NCI-H446 (cell line): ENCODE data around the gene PLEKHG4B.
"Not testable (repeated sequence)": the region's sequence is repeated elsewhere in the genome, so short reads cannot be mapped to it uniquely, and the experiment has no call there.

Source experiments
- DNase-seq, 2 experiments: peaks; one replicate each; lab custom pipeline; 2025; lab: John Stamatoyannopoulos, UW

PLEKHG4B gene

GRCh38 chr5:199950-200645, 108.1 kb downstream of the PLEKHG4B start:
- DNase-seq = no peak

- DNase-seq = no peak
Measured at GRCh38 chr5:200985-201384, 109.0 kb downstream of the PLEKHG4B start.

GRCh38 chr5:201672-202071, 109.7 kb downstream of the PLEKHG4B start:
- DNase-seq = no peak

GRCh38 chr5:203246-203930, 111.4 kb downstream of the PLEKHG4B start:
- DNase-seq = no peak

- no peak for DNase-seq
Measured at GRCh38 chr5:204001-204400, 112.0 kb downstream of the PLEKHG4B start.

DNA sequence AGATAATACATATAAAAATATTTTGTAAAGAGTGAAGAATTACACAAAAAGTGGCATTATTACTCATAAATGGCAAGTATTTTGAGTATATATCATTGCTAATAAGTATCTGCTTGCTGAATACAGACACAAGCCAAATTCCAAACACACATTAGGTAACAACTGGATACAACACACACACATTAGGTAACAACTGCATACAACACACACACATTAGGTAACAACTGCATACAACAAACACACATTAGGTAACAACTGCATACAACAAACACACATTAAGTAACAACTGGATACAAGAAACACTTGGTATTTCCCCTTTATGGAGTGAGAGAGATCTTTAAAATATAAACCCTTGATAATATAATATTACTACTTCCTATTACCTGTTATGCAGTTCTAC, 112.5 kb downstream of the PLEKHG4B start:
- no peak for DNase-seq

- DNase-seq = no peak
Measured at GRCh38 chr5:204966-205670, 113.2 kb downstream of the PLEKHG4B start.

GRCh38 chr5:206406-206805, 114.4 kb downstream of the PLEKHG4B start:
- no peak for DNase-seq

DNA sequence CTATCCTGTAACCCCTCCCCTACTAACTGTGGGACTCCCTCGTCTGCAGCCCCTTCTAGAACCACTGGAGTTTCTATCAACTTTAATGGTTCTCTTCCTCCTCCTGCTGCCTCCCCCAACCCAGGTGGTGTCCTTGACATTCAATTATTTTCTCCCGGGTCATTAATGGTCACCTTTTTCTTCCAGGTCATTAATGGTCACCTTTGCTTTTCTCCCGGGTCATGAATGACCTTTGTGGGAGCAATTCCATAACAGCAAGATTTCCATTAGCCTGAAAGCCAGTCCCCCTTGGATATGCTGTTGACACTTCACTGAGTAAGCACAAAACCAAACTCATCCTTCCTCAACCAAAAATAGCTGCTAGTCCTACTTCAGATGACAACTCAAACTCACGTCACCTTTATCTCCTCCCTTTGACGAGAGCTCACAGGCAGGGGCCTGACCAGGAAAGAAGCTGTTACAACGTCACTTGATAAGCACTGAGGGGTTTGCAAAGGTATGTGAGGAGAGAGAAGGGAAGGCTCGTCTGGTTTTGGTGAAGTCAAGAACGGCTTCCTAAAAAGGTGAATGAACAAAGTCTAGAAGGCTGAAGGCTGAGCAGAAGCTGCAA, 115.1 kb downstream of the PLEKHG4B start:
- no peak for DNase-seq

DNA sequence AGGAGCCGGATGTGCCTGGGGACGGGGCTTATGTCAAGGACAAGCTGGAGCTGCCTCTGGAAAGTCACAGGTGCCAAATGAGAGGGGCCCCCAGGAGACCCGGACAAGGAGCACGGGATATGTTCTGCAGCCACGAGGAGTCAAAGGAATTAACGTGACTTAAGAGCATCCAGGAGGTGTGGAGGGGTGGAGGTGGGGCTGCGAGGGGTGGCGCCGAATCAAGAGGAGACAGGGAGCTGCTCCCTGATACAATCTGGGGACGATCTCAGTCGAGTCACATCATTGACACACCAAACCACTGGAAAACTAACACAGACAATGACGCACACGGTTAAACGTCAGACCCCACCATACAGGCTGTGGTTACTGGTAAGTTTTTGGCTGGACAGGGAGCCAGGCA, 115.6 kb downstream of the PLEKHG4B start:
- no peak for DNase-seq

DNA sequence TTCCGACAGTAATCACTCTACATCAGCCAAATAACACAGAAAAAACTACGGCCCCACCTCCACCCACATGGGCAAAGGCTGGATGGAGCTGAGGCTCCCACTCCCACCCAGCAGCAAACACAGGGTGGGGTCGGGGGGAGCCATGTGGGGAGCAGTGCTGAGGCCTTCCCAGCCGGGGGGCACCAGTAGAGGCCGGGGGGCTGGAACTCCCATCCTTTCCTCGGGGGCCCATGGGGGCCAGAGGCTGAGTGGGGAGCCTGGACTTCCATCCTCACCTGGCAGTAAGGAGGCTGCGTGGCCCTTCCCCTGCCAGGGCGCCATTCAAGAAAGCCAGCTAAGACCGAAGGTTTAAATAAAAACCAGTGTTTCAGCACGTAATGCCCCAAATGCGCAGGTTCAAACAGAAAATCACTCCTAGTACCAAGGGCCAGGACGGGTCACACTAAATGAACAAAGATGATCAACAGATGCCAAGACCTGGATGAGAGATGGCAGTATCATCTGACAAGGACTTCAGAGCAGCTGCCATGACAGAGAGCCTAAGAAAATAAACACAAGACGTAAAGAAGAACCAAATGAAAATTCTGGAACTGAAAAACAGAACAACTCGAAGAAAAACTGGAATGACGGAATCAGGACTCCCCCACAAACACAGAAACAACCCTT, 116.6 kb downstream of the PLEKHG4B start:
- DNase-seq = no peak

GRCh38 chr5:213803-214395, 121.9 kb downstream of the PLEKHG4B start:
- DNase-seq = no peak

GRCh38 chr5:215256-215655, 123.3 kb downstream of the PLEKHG4B start:
- DNase-seq = not testable (repeated sequence)

DNA sequence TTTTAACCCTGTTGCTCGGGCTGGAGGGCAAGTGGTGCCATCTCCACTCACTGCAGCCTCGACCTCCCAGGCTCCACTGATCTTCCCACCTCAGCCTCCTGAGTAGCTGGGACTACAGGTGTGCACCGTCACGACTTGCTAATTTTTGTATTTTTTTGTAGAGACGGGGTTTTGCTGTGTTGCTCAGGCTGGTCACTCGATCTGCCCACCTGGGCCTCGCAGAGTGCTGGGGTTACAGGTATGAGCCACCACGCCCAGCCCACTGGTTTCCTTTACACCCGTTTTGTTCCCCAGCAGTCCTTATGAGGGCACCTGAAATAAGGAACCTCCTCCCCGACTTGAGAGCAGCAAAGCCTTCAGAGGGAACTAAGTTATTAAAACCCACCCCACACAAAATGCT, 124.1 kb downstream of the PLEKHG4B start:
- DNase-seq = not testable (repeated sequence)

DNA sequence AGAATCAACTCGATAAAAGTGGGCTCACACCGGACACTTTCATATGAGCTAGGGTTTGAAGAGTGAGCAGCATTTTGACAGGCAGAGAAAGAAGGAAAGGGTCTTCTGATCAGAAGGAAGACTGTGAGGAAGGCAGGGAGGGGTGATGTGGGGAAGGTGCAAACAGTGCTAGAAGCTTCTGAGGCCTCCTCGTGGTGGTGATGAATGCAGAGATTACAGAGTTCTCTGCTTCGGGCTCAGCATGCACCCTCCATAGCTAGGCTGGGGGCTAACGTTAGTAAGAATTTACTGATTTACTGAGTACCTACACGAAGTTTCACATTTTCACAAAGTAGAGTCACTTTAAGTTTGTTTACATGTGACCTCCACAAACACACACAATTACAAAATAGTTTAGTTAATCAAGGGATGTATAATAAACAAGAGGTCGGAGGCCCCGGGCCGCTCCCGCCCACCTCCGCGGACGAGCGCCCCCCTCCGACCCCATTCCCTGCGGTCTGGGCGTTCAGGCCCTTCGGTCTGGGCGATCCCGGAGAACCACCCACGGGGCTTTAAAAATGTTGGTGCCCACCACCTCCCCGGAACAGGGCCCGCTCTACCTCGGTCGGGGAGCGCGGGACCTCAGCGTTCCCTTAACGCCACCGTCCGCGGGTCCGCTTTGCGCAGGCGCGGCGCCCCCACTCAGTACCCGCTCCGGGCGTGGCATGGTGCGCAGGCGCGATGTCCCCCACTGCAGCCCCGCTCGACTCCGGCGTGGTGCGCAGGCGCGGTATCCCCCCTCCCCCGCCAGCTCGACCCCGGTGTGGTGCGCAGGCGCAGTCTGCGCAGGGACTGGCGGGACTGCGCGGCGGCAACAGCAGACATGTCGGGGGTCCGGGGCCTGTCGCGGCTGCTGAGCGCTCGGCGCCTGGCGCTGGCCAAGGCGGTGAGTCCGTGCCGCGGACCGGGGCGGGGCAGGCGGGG, 125.8 kb downstream of the PLEKHG4B start, which contains the start of the genes CCDC127 and SDHA:
Gene CCDC127 (minus strand): TSS at position 660 of the 963 bp plus-strand sequence. CDS start 1,304 bp downstream, outside the sequence.
Gene SDHA (plus strand): TSS at position 827 of the 963 bp plus-strand sequence. CDS start 36 bp downstream, at position 863.
- peak; percentile 97 to 100 for DNase-seq

DNA sequence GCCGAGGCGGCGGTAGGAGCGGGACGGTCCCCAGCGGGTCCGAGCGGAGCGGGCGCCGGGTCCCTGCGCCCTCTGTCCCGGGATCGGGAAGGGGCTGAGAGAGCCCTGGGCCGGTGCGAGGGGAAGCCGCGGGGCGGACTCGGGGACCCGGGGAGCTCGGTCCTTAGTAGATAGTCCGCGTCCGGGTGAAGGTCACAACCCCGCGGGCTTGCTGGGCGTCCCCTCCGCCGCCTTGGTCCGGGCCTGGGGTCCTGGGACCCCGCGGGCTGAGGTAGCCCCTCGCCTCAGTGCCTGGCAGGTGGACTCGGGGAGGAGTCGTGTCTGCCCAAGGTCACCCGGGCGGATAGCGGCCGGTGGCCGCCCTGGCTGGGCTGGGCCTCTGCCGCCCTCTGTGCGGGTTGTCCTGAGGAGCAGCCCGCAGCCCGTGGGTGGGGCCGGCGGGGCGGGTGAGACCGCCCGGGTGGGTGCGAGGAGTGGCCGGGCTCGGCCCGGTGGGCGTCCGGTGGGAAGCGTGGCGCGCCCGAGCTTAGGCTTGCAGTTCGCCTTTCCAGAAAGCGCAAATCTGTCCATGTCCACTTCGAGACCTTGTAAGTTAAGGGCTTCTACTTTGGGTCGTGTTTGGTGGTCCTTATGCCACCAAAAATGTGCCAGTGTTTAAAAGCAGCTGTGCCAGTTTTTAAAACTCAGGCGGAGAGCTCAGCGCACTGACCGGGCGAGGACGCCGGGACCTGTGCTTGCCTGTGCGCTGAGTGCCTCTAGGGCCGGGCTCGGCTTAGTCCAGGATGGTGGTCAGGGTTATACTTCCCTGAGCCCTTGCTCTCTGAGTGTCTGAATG, 126.7 kb downstream of the PLEKHG4B start:
- peak in 1 of 2 experiments; percentile 43 for DNase-seq

DNA sequence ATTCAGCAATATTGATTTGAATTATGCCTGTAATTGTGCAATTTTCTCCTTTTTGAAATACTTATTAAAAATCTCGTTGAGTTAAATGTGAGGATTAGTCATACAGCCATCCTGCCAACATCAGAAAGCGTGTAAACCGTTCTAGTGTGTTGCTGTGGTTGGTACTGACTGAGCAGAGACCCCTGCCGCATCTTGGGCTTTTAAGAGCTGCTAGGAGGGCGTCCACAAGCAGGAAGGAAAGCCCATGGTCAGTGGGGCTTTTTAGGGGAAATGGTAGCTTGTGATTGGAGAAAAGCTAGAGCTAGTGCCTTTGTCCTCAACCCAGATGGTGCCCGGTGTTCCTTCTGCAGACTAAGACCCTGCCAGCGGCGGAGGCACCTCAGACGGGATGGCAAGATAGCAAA, 127.5 kb downstream of the PLEKHG4B start:
- peak; percentile 33 to 66 for DNase-seq

DNA sequence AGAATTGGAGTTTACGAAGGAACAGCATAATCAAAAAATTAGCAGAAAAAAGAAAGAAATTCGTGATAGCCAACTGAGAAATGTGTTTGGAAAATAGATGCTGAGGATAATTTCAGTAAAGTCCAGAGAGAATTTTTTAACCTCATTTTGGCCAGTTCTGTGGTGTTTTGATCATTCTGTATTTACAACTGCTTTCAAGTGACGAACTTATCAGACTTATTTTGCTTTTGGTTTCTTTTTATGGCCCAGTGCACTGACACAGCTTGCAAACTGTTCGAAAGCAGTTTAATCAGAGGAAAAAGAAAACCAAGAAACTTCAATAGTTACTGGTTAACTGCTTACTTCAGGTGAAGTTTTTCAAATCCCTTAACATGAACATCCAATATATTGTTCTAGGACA, 128.0 kb downstream of the PLEKHG4B start:
- no peak for DNase-seq
